Panc1 (cell line): ENCODE results near the gene HAGH. TPM values are rescaled to one million over a fixed set of nuclear protein-coding genes. Genes with fewer than 3 reads are reported as not detected.

Source experiments
- ATAC-seq: fragments of 200-7000 bp; cut with Tn5 transposase; 2 replicates; pipeline ENCODE4 v1.9.1; 2020; ENCODE audit warnings: mild to moderate bottlenecking, moderate library complexity
- BruUV-seq: library from RNA; stranded (reverse); fragments of 400-500 nt; replicated peaks from 2 replicates; lab custom pipeline; 2021; lab: Mats Ljungman, UMichigan
- CTCF ChIA-PET: fragments of 300-600 bp; sonication (Branson Sonifier 250); formaldehyde crosslinking; loops from one replicate; lab custom pipeline; 2022; ENCODE audit warnings: antibody characterized with exemption; lab: Charles Lee
- POLR2A ChIA-PET: fragments of 300-600 bp; sonication (Branson Sonifier 250); formaldehyde crosslinking; loops from one replicate; lab custom pipeline; 2022; ENCODE audit warnings: antibody characterized with exemption; lab: Charles Lee
- DNase-seq: peaks from one replicate; pipeline ENCODE4 v3.0.0-alpha.2; 2010; ENCODE audit warnings: low read depth, low spot score
- H3K27ac ChIP-seq: 2 replicates; pipeline ENCODE4 v1.5.1; 2011; ENCODE audit warnings: mild to moderate bottlenecking, low read length, inconsistent platforms
- H3K27me3 ChIP-seq: fragments of 200-500 bp; sonication (Bioruptor generic); 2 replicates; pipeline ENCODE4 v1.6.0; 2014; ENCODE audit warnings: low read length, inconsistent platforms; ENCODE audit not compliant: control insufficient read depth, insufficient read depth
- H3K36me3 ChIP-seq: fragments of 200-500 bp; sonication (Bioruptor generic); 2 replicates; pipeline ENCODE4 v1.5.1; 2014; ENCODE audit warnings: inconsistent platforms, mild to moderate bottlenecking, low read length, moderate library complexity; ENCODE audit not compliant: control insufficient read depth, insufficient read depth
- H3K4me1 ChIP-seq: 2 replicates; pipeline ENCODE4 v1.5.1; 2011; ENCODE audit warnings: inconsistent platforms, mild to moderate bottlenecking, low read length, moderate library complexity; ENCODE audit not compliant: control insufficient read depth, insufficient read depth
- H3K4me3 ChIP-seq, 2 experiments: 2 replicates each; pipeline ENCODE4 v1.5.1; 2011 to 2012; ENCODE audit warnings: low read depth in 2 of 2, low read length in 2 of 2, mild to moderate bottlenecking in 2 of 2, inconsistent platforms in 1 of 2, moderate library complexity in 1 of 2
- H3K9me3 ChIP-seq: fragments of 200-500 bp; sonication (Bioruptor generic); 2 replicates; pipeline ENCODE4 v1.5.1; 2014; ENCODE audit warnings: low read depth, mild to moderate bottlenecking, inconsistent platforms, low read length, moderate library complexity; ENCODE audit not compliant: control insufficient read depth, insufficient read depth
- POLR2AphosphoS5 ChIP-seq: IDR thresholded peaks from 2 replicates; pipeline ENCODE4 v1.6.1; 2012; ENCODE audit warnings: mild to moderate bottlenecking, low read depth, low read length, moderate library complexity
- SIN3A ChIP-seq: IDR thresholded peaks from 2 replicates; pipeline ENCODE4 v1.6.1; 2012; ENCODE audit warnings: low read depth, mild to moderate bottlenecking, low read length, moderate library complexity, borderline replicate concordance; ENCODE audit not compliant: insufficient read depth
- TCF7L2 ChIP-seq: IDR thresholded peaks from 2 replicates; pipeline ENCODE4 v1.6.1; 2011; ENCODE audit warnings: mild to moderate bottlenecking, low read depth, low read length, inconsistent platforms
- in situ Hi-C: cut with HindIII; loops from 2 replicates; pipeline ENCODE4 v1.10.0; 2016; ENCODE audit warnings: low sequenced_read_pairs, low pct_unique_long_range_greater_than_20kb
- intact Hi-C: fragments of 100-400 bp; cut with micrococcal nuclease; formaldehyde crosslinking; loops from one replicate; pipeline ENCODE4 v1.10.0; 2022; ENCODE audit not compliant: unreplicated experiment
- total RNA-seq: library from RNA; stranded (reverse); gene quantifications from one replicate; pipeline ENCODE4 v1.2.1, GENCODE V29; 2021; ENCODE audit not compliant: unreplicated experiment
- TF ChIP-seq, protein P1 (sequence below), 2 experiments: IDR thresholded peaks; 2 replicates each; pipeline ENCODE4 v1.6.1; 2011 to 2012; ENCODE audit warnings: low read depth in 2 of 2, control low read depth in 1 of 2, low read length in 1 of 2, mild to moderate bottlenecking in 1 of 2, moderate library complexity in 1 of 2; ENCODE audit not compliant: insufficient read depth in 1 of 2
- TF ChIP-seq, protein P2 (sequence below): fragments of 450-650 bp; IDR thresholded peaks from 2 replicates; pipeline ENCODE4 v1.5.1; 2017; ENCODE audit warnings: mild to moderate bottlenecking

The HAGH gene
- total RNA-seq, 1 experiment from 2014 or later, result 58.9 TPM

DNA sequence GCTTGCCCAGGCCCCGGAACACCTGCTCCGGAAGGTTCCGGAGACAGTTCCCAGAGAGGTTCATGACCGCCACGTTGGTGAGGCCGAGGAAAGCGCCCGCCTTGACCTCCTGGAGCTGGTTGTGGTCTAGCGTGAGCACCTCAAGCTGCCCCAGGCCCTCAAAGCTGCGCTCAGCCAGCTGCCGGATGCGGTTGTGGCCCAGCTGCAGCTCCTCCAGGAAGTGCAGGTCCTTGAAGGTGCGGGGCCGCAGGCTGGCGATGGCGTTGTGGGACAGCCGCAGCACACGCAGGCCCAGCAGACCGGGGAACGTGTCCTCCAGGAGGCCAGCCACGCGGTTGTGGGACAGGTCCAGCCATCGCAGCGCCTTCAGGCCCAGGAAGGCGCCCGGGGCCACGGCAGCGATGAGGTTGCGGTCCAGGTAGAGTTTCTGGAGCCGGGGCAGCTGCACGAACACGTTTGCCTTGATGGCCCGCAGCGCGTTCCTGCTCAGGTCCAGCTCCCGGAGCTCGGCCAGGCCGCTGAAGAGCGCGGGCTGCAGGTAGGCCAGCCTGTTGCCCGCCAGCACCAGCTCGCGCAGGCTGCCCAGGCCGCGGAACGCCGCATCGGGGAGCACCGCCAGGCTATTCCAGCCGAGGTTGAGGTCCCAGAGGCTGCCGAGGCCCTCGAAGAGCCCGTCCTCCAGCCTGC lies 35.2 kb downstream of the HAGH start:
- no peak for ATAC-seq
- no peaks in the 10 kb centered on the region for H3K27me3 ChIP-seq
- ChIA-PET CTCF (no interaction called here), POLR2A (no interaction called here)
- H3K4me3 ChIP-seq, result no peak overlapping the region
- TF ChIP-seq SIN3A, result no peak
- TF ChIP-seq POLR2AphosphoS5, result no peak
- TF ChIP-seq, protein P1, sequence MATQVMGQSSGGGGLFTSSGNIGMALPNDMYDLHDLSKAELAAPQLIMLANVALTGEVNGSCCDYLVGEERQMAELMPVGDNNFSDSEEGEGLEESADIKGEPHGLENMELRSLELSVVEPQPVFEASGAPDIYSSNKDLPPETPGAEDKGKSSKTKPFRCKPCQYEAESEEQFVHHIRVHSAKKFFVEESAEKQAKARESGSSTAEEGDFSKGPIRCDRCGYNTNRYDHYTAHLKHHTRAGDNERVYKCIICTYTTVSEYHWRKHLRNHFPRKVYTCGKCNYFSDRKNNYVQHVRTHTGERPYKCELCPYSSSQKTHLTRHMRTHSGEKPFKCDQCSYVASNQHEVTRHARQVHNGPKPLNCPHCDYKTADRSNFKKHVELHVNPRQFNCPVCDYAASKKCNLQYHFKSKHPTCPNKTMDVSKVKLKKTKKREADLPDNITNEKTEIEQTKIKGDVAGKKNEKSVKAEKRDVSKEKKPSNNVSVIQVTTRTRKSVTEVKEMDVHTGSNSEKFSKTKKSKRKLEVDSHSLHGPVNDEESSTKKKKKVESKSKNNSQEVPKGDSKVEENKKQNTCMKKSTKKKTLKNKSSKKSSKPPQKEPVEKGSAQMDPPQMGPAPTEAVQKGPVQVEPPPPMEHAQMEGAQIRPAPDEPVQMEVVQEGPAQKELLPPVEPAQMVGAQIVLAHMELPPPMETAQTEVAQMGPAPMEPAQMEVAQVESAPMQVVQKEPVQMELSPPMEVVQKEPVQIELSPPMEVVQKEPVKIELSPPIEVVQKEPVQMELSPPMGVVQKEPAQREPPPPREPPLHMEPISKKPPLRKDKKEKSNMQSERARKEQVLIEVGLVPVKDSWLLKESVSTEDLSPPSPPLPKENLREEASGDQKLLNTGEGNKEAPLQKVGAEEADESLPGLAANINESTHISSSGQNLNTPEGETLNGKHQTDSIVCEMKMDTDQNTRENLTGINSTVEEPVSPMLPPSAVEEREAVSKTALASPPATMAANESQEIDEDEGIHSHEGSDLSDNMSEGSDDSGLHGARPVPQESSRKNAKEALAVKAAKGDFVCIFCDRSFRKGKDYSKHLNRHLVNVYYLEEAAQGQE (IDR thresholded peaks at IDR 0.05; ENCODE audit: insufficient read depth in 1 of 2, low read depth in 2 of 2, low read length in 1 of 2), result no peak
- TF ChIP-seq, protein P2, sequence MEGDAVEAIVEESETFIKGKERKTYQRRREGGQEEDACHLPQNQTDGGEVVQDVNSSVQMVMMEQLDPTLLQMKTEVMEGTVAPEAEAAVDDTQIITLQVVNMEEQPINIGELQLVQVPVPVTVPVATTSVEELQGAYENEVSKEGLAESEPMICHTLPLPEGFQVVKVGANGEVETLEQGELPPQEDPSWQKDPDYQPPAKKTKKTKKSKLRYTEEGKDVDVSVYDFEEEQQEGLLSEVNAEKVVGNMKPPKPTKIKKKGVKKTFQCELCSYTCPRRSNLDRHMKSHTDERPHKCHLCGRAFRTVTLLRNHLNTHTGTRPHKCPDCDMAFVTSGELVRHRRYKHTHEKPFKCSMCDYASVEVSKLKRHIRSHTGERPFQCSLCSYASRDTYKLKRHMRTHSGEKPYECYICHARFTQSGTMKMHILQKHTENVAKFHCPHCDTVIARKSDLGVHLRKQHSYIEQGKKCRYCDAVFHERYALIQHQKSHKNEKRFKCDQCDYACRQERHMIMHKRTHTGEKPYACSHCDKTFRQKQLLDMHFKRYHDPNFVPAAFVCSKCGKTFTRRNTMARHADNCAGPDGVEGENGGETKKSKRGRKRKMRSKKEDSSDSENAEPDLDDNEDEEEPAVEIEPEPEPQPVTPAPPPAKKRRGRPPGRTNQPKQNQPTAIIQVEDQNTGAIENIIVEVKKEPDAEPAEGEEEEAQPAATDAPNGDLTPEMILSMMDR, result no peak
- no peak for TF ChIP-seq TCF7L2
- H3K9me3 ChIP-seq, result no peaks in the 10 kb centered on the region
- peaks cover 3% of the 10 kb centered on the region; the same call in 1 of the 2 replicates for H3K4me1 ChIP-seq
- no peak for DNase-seq
- H3K27ac ChIP-seq, result no peak overlapping the region
- no TSS peak for BruUV-seq
- in situ Hi-C loops, result no loop called here
- intact Hi-C loops, result no loop called here
- no peaks in the 10 kb centered on the region for H3K36me3 ChIP-seq

DNA sequence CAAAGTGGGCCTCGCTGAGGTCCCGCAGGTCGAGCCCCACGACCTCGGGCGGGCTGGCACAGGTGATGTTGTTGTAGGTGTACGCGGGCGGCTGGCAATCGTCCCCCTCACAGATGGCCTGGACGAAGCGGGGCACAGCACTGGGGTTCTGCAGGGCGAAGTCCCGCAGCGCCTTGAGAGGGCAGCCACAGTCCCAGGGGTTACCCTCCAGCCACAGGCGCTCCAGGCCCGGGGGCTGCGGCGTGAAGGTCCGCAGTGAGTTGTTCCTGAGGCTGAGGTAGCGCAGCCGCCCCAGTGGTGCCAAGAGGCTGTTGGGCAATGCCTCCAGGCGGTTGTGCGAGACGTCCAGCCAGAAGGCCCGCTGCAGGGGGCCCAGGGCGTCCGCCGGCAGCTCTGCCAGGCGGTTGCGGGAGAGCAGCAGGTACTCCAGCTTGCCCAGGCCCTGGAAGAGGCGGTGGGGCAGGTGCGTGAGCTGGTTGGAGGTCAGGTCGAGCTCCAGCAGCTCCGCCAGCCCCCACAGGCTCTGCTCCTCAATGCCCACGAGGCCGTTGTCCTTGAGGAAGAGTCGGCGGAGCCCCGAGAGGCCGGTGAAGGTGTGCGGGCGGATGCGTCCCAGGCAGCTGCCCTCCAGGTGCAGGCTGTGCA lies 35.9 kb downstream of the HAGH start:
- Histone ChIP-seq H3K4me1 (peaks cover 3% of the 10 kb centered on the region; the same call in 1 of the 2 replicates), H3K27me3 (no peaks in the 10 kb centered on the region), H3K4me3 (no peak overlapping the region), H3K27ac (no peak overlapping the region), H3K36me3 (no peaks in the 10 kb centered on the region), H3K9me3 (no peaks in the 10 kb centered on the region)
- ChIA-PET CTCF (no interaction called here), POLR2A (no interaction called here)
- no peak for ATAC-seq
- TF ChIP-seq, protein P2, result no peak
- TF ChIP-seq TCF7L2, result no peak
- TF ChIP-seq POLR2AphosphoS5, result no peak
- TF ChIP-seq, protein P1 (IDR thresholded peaks at IDR 0.05; ENCODE audit: insufficient read depth in 1 of 2, low read depth in 2 of 2, low read length in 1 of 2), result no peak
- intact Hi-C loops, result no loop called here
- no peak for DNase-seq
- no TSS peak for BruUV-seq
- in situ Hi-C loops, result no loop called here
